NCI-H526 treated with DMSO at 0.1 percent for 48 hours (cell line): ENCODE measurements around the gene NOSIP.
A peak's percentile ranks its signal among the peaks of the same experiment; 100 is the strongest.

ENCODE experiments used
- DNase-seq: peaks from one replicate; lab custom pipeline; 2025; lab: John Stamatoyannopoulos, UW

NOSIP gene

DNA sequence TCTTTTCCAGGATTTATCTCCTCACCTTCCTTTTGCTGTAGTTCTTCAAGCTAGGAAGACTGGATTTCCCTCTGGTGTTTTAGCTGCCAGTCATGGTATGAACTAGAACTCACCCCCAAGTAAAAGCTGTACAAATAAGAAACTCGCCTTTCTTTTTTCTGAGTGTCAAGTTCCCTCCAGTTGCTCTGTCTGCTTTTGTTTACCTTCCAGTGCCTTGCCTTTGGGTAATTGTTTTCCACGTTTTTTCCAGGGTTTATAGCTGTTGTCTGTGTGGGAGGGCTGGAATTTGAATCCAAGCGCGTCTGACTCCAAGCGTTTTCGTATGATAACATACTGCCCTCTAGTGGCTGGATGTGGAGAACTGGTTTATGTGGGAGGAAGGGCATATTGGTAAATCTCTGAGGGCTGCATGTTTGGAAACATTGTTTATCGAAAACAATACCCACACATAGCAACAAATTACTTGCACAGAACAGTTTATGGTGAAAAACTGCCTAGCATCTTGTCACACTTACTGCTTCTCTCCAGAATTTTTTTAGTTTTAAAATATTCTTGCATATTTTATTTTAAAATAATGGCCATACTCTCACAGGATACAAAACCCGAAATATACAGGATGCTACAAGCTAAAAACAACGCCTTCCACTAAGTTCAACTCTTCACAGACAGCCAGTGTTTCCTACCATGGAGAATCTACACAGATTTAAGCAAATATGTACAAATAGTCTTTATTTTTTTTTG, 33.4 kb downstream of the NOSIP start:
- peak; percentile 73 for DNase-seq

DNA sequence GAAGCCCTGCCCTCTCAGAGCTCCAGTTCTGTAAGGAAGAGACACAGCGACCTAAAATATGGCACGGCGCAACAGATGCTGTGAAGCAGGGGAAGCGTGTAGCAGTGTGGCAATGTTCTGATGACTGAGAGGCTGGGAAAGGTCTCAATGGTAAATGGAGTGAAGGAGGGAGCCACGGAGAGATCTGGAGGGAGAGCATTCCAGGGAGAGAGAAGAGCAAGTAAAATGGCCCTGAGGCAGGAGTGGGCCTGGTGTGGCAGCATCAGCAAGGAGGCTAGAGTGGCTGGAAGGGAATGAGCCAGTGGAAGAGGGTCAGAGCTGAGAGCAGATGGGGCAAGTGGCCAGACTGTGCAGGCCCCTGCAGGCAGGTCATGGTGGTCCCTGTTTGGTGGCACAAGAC, 36.2 kb downstream of the NOSIP start:
- no peak for DNase-seq

DNA sequence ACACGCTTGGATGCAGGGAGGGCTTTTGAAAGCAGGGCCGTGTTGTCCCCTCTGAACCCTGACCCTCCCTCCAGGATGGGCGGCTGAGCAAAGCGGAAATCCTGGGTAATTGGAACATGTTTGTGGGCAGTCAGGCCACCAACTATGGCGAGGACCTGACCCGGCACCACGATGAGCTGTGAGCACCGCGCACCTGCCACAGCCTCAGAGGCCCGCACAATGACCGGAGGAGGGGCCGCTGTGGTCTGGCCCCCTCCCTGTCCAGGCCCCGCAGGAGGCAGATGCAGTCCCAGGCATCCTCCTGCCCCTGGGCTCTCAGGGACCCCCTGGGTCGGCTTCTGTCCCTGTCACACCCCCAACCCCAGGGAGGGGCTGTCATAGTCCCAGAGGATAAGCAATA, 37.3 kb downstream of the NOSIP start:
- no peak for DNase-seq

DNA sequence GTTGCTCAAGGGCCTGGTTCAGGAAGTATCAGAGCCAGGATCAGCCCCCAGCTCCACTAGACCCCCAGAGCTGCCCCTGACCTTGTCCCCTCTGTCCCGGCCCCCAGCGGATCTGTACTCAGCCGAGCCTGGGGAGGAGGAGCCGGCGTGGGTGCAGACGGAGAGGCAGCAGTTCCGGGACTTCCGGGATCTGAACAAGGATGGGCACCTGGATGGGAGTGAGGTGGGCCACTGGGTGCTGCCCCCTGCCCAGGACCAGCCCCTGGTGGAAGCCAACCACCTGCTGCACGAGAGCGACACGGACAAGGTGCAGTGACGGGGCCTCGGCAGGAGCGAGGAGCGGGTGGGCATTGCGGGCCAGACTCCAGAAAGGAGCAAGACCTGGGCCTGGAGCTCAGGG, 37.9 kb downstream of the NOSIP start:
- DNase-seq: no peak

DNA sequence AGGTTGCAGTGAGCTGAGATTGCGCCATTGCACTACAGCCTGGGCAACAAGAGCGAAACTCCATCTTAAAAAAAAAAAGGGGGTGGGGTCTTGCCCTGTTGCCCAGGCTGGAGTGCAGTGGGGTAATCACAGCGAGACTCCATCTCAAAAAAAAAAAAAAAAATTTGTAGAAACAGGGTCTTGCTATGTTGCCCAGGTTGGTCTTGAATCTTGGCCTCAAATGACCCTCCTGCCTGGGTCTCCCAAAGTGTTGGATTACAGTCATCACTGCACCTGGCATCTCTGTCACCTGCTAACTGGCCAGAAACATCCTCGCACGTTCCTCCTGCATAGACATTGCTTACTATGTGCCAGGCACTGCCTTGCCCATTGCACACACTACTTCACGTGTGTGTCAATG, 38.4 kb downstream of the NOSIP start:
- no peak for DNase-seq

DNA sequence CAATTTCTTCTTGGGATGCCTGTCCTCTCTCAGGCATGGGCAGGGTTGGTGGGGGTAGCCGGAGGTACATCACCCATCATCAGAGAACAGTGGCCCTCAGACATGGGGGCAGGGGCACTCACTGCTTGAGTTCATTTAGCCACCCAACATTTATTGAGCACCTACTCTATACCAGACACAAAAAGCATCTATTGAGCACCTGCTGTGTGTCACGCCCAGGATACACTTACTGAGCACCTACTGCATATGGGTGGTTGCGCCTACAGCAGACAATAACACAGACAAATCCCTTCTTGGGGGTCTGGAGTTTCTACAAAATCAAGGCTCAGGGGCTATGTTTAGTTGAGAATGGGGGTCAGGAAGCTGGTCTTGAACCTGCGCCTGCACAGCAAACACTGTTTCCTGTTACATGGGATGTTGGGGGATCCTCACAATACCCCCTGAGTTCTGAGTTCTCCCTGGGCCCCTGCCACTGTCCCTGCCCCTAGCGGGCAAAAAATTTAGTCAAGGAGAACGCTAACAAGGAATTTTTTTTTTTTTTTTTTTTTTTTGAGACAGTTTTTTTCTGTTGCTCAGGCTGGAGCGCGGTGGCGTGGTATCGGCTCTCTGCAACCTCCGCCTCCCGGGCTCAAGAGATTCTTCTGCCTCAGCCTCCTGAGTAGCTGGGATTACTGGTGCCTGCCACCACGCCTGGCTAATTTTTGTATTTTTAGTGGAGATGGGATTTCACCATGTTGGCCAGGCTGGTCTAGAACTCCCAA, 41.0 kb downstream of the NOSIP start:
- no peak for DNase-seq

DNA sequence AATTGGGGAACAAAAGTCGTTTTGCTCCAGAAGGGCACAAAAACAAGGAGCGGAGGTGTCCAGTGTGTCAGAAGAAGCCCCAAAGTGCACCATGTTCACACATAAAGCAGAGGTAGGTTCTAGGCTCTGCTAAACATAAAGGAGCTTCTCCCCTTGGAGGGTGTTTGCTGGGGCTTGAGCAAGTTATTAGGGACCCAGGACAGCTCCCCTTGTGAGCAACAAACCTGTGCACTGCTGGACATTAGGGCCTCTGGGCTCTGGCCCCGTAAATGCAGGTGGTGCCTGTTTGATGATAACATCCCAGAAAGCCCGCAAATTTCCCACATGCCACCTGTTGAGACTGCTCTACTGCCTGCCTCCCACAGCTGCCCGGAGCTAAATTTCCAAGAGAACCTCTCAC, 41.7 kb downstream of the NOSIP start:
- no peak for DNase-seq

DNA sequence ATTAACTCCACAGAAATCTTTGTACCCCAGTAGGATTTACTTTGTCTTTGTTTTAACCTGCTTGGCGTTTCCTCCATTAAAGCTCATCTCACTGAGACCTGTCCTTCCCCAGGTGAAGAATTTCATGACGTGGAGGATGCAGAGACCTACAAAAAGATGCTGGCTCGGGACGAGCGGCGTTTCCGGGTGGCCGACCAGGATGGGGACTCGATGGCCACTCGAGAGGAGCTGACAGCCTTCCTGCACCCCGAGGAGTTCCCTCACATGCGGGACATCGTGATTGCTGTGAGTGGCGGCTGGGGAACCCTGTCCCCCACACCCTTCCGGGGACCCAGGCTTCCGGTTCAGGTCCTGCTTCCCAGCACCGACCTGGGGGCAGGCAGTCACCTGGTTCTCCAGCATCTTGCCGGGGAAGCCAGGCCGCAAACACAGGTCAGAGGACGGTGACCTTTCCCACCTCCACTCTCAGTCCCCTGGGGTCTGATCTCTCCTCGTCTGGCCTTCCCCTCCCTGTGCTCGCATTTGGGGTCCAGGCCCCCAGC, 43.4 kb downstream of the NOSIP start:
- DNase-seq: no peak

DNA sequence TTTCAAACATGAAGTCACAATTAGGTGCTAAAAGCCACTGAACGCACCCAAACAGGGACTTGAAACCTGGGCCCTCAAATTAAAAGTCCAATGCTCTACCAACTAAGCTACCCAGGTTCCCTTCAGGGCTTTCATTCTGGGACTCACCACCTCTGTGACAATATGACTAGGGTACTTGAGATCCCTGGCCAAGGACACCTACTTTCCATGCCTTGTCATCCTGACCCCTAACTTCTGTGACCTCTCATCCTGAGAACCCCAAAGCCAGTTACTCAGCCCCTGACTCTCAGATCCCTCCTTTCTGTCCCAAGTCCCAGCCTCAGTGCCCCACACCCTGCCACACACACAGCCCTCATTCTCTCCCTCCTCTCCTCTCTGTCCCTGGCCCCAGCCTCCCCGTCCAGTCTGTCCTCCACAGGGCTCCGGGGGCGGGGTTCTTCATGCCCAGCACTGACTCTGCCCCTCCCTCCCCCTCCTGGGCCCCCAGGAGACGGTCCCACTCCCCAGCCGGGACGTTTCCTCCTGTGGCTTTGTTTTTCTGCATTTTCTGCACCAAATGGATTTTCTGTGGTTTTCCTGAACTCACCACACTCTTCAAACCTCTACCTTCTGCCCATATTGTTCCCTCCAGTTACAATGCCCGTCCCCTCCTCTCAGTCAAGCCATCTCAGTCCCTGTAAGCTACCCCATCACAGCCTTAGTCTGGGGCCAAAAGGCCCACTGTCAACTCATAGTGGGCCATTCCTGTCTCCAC, 45.5 kb downstream of the NOSIP start:
- no peak for DNase-seq

DNA sequence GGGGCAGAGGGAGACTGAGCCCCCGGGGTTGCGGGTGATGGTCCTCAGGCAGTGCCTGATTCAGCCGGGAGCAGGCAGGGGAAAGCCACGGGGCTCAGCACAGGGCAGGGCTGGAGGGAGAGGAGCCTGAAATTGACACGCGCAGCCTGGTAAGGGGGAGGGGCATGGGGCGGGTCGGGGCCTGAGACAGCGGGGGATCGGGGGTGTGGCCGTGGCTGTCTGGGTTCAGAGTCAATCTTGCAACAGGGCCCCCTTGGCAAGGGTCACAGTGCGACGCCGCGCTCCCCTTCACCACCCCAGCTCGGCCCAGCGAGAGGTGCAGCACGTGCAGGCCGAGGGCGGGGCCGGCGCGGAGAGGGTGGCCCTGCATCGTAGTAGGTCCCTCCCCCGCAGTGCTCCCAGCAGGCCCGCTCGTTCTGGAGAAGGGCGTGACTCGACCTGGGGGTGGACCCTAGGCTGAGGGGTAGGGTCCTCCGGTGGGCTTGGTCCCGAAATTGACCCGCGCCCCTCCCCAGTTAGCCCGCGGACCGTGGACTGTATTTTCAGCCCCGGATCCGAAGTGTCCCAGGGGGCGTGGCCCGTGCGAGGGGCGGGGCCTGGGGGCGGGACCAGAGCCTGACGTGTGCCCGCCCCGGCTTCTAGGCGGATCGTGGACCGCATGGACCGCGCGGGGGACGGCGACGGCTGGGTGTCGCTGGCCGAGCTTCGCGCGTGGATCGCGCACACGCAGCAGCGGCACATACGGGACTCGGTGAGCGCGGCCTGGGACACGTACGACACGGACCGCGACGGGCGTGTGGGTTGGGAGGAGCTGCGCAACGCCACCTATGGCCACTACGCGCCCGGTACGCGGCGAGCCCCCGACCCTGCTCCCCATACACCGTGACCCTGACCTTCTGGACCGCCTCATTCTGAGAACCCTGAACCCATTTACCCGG, 46.5 kb downstream of the NOSIP start:
- peak; percentile 20 for DNase-seq

DNA sequence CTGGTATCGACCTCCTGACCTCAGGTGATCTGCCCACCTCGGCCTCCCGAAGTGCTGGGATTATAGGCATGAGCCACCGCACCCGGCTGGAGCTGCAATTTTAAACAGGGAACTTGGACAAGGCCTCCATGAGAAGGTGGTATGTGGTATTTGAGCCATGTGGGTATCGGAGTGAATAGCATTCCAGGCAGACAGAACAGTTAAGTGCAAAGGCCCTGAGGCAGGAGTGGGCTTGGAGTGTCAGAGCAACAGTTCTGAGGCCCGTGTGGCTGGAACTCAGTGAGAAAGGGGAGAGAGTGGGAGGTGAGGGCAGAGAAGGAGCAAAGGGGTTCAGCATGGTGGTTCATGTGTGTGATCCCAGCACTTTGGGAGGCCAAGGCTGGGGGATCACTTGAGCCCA, 49.6 kb downstream of the NOSIP start:
- no peak for DNase-seq

DNA sequence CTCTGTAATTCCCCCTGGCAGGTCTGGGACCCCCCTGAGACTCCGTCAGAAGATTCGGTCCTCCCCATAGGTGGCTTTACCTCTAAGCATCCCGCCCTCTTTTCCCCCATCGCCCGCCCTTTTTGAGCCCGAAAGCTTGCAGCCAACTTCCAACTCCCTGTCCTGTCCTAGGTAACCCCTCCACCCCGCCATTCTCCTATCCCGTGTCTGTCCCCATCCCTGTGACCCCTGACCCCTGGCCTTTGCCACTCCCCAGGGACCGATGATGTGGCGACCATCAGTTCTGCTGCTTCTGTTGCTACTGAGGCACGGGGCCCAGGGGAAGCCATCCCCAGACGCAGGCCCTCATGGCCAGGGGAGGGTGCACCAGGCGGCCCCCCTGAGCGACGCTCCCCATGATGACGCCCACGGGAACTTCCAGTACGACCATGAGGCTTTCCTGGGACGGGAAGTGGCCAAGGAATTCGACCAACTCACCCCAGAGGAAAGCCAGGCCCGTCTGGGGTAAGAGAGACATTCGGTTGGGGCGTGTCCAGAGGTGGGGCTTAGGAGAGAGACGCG, 52.1 kb downstream of the NOSIP start:
- DNase-seq: no peak

DNA sequence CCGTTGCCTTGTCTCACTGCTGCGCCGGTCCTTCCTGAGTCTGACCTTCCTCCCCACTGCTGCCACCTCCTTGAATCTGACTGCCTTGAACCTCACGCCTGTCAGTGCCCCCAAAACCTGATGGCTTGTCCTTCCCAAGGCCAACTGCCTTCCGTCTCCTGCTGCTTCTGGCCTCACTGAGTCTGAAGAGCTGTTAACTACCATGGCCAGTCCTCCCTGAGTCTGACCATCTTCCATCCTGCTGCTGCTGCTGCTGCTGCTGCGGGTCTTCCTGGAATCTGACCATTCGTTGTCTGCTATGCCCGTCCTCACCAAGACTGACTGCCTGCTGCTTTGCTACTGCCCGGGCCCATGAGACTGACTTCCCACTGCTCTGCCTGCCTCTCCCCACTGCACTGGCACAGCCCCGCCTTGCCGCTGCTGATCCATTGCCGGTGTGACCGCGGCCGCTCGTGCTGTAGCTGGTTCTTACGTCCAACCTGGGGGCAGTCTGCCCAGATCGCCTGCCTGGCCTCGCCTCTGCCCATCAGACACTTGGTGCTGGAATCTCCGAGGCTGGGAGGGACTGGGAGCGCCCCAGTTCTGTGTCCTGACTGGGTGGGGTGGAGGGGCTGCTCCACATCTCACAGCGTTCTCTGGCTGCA, 55.4 kb downstream of the NOSIP start:
- DNase-seq: no peak

DNA sequence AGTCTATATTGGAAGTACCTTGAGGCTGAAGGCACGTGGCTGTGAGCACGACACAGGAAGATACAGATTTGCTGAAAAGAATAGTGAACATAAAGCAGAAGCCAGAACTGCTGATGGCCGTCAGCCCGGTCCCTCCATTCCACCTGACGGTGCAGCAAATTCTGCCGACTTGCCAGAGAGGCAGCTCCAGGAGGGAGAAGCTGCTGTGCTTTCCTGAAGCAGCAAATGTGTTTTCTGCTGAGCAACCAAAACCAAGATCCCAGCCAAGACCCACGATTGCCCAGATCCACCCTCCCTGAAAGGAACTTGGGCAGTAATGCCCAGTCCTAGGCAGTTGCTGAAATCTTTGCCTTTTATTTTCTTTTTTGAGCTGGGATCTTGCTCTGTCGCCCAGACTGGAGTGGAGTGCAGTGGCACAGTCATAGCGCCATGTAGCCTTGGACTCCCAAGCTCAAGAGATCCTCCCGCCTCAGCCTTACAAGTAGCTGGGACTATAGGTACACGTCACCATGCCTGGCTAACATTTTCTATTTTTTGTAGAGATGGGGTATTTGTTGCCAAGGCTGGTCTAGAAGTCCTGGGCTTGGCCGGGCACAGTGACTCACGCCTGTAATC, 59.5 kb downstream of the NOSIP start:
- DNase-seq: no peak

DNA sequence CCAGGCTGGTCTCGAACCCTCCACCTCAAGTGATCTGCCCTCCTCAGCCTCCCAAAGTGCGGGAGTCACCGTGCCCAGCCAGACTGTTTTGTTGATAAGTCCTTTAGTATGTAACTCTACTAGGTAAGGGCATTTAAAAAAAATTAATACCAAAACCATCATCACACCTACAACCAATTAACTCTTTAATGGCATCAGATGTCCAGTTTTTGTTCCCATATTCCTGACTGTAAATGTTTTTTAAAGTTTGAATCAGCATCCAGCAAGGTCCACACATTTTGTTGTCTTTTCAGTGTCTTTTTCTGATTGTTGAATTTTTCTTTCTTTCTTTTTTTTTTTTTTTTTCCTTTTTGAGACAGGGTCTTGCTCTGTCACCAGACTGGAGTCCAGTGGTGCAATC, 62.3 kb downstream of the NOSIP start:
- no peak for DNase-seq

DNA sequence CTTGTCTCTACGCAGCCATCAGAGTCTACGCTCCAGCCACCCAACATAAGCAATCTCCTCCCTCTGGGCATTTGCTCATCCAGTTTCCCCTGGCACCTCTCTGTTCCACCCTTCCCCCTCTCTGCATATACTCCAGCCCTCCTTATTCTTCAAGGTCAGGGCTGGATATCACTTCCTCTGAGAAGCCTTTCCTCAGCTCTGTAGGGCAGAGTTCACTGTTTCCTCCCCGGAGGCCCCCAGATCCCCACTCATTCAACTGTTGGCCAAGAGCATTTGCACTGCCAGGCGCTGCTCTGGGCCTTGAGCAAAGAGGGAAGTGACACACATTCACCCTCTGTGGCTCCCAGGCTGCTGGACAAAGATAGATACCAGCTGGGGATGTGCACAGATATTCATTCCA, 64.6 kb downstream of the NOSIP start:
- no peak for DNase-seq

DNA sequence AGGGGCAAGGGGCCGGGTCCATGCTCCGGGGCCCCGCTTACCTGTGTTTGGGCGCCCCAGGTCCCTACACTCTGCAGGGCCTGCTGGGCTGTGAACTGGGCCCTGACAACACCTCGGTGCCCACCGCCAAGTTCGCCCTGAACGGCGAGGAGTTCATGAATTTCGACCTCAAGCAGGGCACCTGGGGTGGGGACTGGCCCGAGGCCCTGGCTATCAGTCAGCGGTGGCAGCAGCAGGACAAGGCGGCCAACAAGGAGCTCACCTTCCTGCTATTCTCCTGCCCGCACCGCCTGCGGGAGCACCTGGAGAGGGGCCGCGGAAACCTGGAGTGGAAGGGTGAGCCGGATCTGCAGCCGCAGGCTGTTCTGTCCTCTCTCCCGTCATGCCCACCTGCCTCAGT, 66.2 kb downstream of the NOSIP start:
- peak; percentile 8 for DNase-seq

DNA sequence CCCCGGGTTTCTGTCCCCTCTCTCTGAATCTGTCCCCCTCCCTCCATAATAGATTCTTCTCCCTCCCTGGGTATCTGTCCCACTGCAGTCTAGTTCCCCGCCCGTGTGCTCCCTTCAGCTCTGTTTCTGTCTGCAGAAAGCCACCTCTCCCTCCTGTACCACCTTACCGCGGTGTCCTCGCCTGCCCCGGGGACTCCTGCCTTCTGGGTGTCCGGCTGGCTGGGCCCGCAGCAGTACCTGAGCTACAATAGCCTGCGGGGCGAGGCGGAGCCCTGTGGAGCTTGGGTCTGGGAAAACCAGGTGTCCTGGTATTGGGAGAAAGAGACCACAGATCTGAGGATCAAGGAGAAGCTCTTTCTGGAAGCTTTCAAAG, 66.6 kb downstream of the NOSIP start:
- no peak for DNase-seq

DNA sequence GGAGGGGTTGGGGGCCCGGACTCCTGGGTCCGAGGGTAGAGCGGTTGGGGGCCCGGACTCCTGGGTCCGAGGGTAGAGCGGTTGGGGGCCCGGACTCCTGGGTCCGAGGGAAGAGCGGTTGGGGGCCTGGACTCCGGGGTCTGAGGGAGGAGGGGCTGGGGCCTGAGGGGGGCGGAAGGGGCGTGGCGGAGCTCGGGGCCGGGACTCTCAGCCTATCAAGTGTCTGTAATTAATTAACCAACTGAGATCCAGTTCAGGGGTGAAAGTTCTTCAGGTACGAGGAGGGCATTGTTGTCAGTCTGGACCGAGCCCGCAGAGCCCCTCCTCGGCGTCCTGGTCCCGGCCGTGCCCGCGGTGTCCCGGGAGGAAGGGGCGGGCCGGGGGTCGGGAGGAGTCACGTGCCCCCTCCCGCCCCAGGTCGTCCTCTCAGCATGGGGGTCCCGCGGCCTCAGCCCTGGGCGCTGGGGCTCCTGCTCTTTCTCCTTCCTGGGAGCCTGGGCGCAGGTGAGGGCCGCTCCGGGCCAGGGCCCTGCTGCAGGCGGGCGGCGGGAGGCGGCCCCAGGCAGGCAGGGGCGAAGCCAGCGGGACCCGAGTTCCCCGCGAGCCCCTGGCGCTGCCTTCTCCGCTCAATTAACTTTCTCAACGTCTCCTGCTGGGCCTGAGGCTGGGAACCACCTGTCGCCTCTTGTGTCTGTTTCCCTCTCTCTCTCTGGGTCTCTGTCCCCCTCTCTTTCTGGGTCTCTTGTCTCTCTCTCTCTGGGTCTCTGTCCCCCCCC, 67.2 kb downstream of the NOSIP start:
- DNase-seq: peak; percentile 52
